ENCODE results near the gene WNK4.

The WNK4 gene

DNA sequence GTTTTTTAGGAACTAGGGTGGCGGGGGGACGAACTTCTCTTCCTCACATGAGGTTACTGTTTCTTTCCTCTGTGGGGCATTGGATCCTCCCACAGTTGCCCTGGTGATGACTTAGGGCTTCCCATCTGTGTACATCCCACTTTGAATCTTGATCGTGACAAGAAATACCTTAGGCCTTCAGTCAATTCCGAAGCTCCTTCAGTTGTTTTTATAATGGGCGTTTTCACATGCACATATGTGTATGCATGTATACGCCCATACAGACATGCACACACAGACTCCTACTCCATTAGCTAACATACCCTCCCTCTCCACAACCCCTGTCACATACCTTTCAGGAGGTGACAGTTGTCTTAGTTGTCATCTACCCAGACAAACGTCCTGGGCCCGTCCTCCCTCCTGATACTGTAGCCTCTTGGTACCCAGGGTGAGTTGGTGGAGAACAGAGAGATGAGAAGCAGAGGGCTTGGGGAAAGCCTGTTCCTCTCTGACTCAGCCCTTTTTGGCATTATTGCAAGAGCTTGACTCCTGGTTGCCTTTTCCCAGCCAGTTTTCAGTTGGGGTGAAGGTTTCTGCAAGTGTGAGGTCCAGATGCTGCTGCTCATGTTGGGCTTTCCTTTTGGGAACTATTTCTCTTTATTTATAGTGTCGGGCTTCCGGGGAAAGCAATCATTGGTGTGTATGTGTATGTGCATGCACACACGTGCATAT, 61.7 kb downstream of the WNK4 start:
- no peak for DNase-seq

DNA sequence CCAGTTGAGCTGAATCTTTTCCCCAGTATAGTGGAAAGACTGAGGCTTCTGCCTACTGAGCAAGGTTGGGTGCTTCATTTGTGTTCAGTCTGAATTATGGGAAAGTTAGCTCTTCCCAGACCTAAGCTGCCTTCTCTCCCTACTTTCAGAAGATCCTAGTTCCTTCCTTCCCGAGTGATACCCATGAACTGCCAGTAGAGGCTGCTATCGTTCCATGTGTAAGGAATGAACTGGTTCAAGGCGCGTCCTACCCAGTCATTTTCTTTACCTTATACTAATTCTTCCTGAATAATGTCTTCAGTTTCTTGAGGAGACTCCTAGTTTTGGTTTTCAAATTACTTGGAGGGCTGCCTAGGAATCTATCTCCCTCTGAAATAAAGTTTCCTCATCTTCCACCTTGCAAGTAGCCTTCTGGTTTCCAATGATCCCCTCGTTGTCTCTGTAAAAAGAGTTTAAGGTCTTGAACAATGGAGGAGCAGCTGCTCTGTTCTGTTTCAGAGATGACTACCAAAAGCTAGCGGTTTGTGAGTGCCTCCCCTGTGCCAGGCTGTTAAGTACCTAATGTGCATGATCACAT, 63.0 kb downstream of the WNK4 start:
- peak; percentile 4 to 11 for DNase-seq

GRCh38 chr17:42844271-42844670, 63.9 kb downstream of the WNK4 start, which contains the start of gene AOC2:
Gene AOC2, plus strand, starts transcription at chr17:42844580. Its CDS starts 47 bp downstream, at chr17:42844627.
- no peak for DNase-seq

DNA sequence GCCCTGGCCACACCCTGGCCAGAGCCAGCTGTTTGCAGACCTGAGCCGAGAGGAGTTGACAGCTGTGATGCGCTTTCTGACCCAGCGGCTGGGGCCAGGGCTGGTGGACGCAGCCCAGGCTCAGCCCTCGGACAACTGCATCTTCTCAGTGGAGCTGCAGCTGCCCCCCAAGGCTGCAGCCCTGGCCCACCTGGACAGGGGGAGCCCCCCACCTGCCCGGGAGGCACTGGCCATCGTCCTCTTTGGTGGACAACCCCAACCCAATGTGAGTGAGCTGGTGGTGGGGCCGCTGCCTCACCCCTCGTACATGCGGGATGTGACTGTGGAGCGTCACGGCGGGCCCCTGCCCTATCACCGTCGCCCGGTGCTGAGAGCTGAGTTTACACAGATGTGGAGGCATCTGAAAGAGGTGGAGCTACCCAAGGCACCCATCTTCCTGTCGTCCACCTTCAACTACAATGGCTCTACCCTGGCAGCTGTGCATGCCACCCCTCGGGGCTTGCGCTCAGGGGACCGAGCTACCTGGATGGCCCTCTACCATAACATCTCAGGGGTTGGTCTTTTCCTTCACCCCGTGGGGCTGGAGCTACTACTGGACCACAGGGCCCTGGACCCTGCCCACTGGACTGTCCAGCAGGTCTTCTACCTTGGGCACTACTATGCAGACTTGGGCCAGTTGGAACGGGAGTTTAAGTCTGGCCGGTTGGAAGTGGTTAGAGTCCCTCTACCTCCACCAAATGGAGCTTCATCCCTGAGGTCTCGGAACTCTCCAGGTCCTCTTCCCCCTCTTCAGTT, 64.5 kb downstream of the WNK4 start:
- DNase-seq = no peak

- no peak for DNase-seq
Measured at GRCh38 chr17:42845556-42845917, 65.1 kb downstream of the WNK4 start.

- no peak for DNase-seq
Measured at GRCh38 chr17:42845918-42846593, 65.6 kb downstream of the WNK4 start.
